Hepatocyte (in vitro differentiated cells): ENCODE data around the gene SLC39A11. TPM values are rescaled to one million over a fixed set of nuclear protein-coding genes. Genes with fewer than 3 reads are reported as not detected.

Source experiments
- DNase-seq: peaks from one replicate; pipeline ENCODE4 v3.0.0-alpha.2; 2016; ENCODE audit warnings: low spot score
- H2AFZ ChIP-seq: fragments of 200-600 bp; sonication (generic); 2 replicates; pipeline ENCODE4 v1.6.0; 2016; ENCODE audit warnings: antibody characterized with exemption, mild to moderate bottlenecking
- H3K27ac ChIP-seq: fragments of 200-600 bp; sonication (generic); 2 replicates; pipeline ENCODE4 v1.5.1; 2016; ENCODE audit warnings: mild to moderate bottlenecking
- H3K27me3 ChIP-seq: fragments of 200-600 bp; sonication (generic); 2 replicates; pipeline ENCODE4 v1.6.1; 2016
- H3K36me3 ChIP-seq: fragments of 200-600 bp; sonication (generic); replicated peaks from 2 replicates; pipeline ENCODE4 v1.5.1; 2016; ENCODE audit warnings: low read depth; ENCODE audit not compliant: insufficient read depth
- H3K4me1 ChIP-seq: fragments of 200-600 bp; sonication (generic); 2 replicates; pipeline ENCODE4 v1.5.1; 2016; ENCODE audit warnings: mild to moderate bottlenecking, moderate library complexity; ENCODE audit not compliant: insufficient read depth
- H3K4me2 ChIP-seq: fragments of 200-600 bp; sonication (generic); 2 replicates; pipeline ENCODE4 v1.6.0; 2016
- H3K4me3 ChIP-seq: fragments of 200-600 bp; sonication (generic); 2 replicates; pipeline ENCODE4 v1.5.1; 2016; ENCODE audit warnings: mild to moderate bottlenecking
- H3K79me2 ChIP-seq: fragments of 200-600 bp; sonication (generic); 2 replicates; pipeline ENCODE4 v1.6.0; 2017; ENCODE audit warnings: mild to moderate bottlenecking
- H3K9me2 ChIP-seq: fragments of 200-600 bp; sonication (generic); replicated peaks from 2 replicates; pipeline ENCODE4 v1.6.0; 2017; ENCODE audit warnings: mild to moderate bottlenecking; ENCODE audit not compliant: insufficient read depth
- H3K9me3 ChIP-seq: fragments of 200-600 bp; sonication (generic); 2 replicates; pipeline ENCODE4 v1.5.1; 2016; ENCODE audit warnings: low read depth, mild to moderate bottlenecking
- H4K20me1 ChIP-seq: fragments of 200-600 bp; sonication (generic); 2 replicates; pipeline ENCODE4 v1.6.0; 2016; ENCODE audit warnings: mild to moderate bottlenecking; ENCODE audit not compliant: insufficient read depth, poor library complexity, severe bottlenecking
- EZH2 ChIP-seq: fragments of 200-600 bp; sonication (generic); IDR thresholded peaks from 2 replicates; pipeline ENCODE4 v1.6.1; 2016; ENCODE audit warnings: antibody characterized with exemption, mild to moderate bottlenecking, borderline replicate concordance
- EZH2phosphoT487 ChIP-seq: fragments of 200-600 bp; sonication (generic); IDR thresholded peaks from one replicate; pipeline ENCODE4 v1.6.1; 2018; ENCODE audit warnings: antibody characterized with exemption, mild to moderate bottlenecking, low read depth, moderate library complexity; ENCODE audit not compliant: unreplicated experiment, severe bottlenecking
- WGBS: methylation state at CpG from one replicate; pipeline ENCODE4 v1.1.6; 2016; ENCODE audit warnings: low lambda C conversion rate; ENCODE audit errors: missing lambda C conversion rate; 5-methylcytosine and 5-hydroxymethylcytosine counted together
- polyA plus RNA-seq: library from polyadenylated mRNA; unstranded; fragments of >200 nt; fragmentation: Nextera tagmentation; extraction: Ambion mirVana; gene quantifications from 2 replicates; pipeline ENCODE4 v1.2.1, GENCODE V29; 2016
- total RNA-seq: library from RNA; depleted of rRNA; stranded (reverse); fragments of >200 nt; gene quantifications from 2 replicates; pipeline ENCODE4 v1.2.3, GENCODE V29; 2014
- TF ChIP-seq, protein P1 (sequence below): fragments of 200-600 bp; sonication (generic); IDR thresholded peaks from 2 replicates; pipeline ENCODE4 v1.5.1; 2016; ENCODE audit warnings: antibody characterized with exemption, mild to moderate bottlenecking; ENCODE audit not compliant: poor library complexity

The SLC39A11 gene
- total and polyA plus RNA-seq, 2 experiments from 2014 or later, result 37.7 to 39.1 TPM

DNA sequence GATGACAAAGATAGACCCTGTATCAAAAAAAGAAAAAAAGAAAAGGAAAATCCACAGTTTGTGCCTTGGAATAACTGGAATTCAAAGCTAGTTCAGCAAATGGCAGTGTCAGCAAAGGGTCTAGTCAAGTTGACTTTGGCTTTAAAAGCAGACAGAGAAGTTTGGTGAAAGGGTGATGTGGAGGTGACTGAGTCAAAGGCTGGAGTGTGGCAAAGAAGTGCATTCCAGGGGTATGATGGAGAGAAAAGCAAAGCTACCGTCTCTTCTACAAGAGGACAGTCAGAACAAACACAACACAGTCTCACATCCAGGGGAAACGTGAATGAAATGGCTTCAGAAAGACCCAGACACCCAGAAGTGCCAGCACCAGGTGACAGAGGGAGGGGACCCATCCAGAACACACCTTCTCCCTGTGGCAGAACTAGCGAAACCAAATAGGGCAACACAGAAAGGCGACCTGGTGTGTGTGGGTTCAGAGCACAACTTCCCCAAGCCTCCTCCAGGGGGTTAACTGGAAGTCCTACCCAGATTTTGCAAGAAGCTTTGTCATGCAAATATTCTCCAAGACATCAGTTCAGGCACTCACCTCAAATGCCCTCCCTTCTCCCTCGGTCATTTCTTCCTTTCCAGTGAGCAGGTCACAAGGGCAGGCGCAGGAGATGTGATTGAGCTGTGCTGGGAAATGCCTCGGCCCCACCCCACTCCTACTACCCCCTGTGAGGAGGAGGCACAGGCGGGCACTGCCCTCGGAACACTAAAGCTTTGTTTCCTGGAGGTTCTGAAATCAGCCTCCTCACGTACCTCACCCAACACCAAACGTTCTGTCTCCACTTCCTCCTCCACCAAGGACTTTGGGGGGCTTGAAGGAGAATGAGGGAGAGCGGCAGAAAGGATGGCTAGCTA, 489.7 kb downstream of the SLC39A11 start:
- Histone ChIP-seq H3K4me3 (no peak overlapping the region), H3K79me2 (no peaks in the 10 kb centered on the region), H3K36me3 (no peaks in the 10 kb centered on the region), H3K27ac (no peak overlapping the region), H2AFZ (no peak overlapping the region), H3K4me1 (no peaks in the 10 kb centered on the region), H4K20me1 (no peaks in the 10 kb centered on the region), H3K9me2 (no peaks in the 10 kb centered on the region), H3K27me3 (no peaks in the 10 kb centered on the region), H3K4me2 (no peak overlapping the region), H3K9me3 (no peaks in the 10 kb centered on the region)
- DNase-seq, result no peak
- WGBS, result 51% methylated on average over 12 of the region's 12 CpGs
- TF ChIP-seq EZH2phosphoT487, result no peak

- Histone ChIP-seq H3K79me2 (no peaks in the 10 kb centered on the region), H3K9me2 (no peaks in the 10 kb centered on the region), H3K4me2 (no peak overlapping the region), H3K9me3 (no peaks in the 10 kb centered on the region), H3K36me3 (no peaks in the 10 kb centered on the region), H3K27me3 (no peaks in the 10 kb centered on the region), H4K20me1 (no peaks in the 10 kb centered on the region), H2AFZ (no peak overlapping the region), H3K4me1 (no peaks in the 10 kb centered on the region), H3K27ac (no peak overlapping the region), H3K4me3 (no peak overlapping the region)
- 54% methylated on average over 4 of the region's 4 CpGs for WGBS
- TF ChIP-seq EZH2phosphoT487 (no peak), EZH2 (no peak)
- TF ChIP-seq, protein P1, sequence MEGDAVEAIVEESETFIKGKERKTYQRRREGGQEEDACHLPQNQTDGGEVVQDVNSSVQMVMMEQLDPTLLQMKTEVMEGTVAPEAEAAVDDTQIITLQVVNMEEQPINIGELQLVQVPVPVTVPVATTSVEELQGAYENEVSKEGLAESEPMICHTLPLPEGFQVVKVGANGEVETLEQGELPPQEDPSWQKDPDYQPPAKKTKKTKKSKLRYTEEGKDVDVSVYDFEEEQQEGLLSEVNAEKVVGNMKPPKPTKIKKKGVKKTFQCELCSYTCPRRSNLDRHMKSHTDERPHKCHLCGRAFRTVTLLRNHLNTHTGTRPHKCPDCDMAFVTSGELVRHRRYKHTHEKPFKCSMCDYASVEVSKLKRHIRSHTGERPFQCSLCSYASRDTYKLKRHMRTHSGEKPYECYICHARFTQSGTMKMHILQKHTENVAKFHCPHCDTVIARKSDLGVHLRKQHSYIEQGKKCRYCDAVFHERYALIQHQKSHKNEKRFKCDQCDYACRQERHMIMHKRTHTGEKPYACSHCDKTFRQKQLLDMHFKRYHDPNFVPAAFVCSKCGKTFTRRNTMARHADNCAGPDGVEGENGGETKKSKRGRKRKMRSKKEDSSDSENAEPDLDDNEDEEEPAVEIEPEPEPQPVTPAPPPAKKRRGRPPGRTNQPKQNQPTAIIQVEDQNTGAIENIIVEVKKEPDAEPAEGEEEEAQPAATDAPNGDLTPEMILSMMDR, result no peak
- DNase-seq, result no peak
Observed at GRCh38 chr17:72600934-72601333, 491.6 kb downstream of the SLC39A11 start.

GRCh38 chr17:72599891-72600290, 492.6 kb downstream of the SLC39A11 start:
- no peak overlapping the region for H2AFZ ChIP-seq
- H3K36me3 ChIP-seq, result no peaks in the 10 kb centered on the region
- H4K20me1 ChIP-seq, result no peaks in the 10 kb centered on the region
- H3K9me3 ChIP-seq, result no peaks in the 10 kb centered on the region
- no peaks in the 10 kb centered on the region for H3K9me2 ChIP-seq
- TF ChIP-seq EZH2phosphoT487 (no peak), EZH2 (no peak)
- TF ChIP-seq, protein P1, result no peak
- no peak overlapping the region for H3K27ac ChIP-seq
- no peak overlapping the region for H3K4me2 ChIP-seq
- no peaks in the 10 kb centered on the region for H3K27me3 ChIP-seq
- H3K79me2 ChIP-seq, result no peaks in the 10 kb centered on the region
- no peak overlapping the region for H3K4me3 ChIP-seq
- 90% methylated on average over 4 of the region's 4 CpGs for WGBS
- DNase-seq, result no peak
- no peaks in the 10 kb centered on the region for H3K4me1 ChIP-seq

- no peak overlapping the region for H3K4me2 ChIP-seq
- no peaks in the 10 kb centered on the region for H3K4me1 ChIP-seq
- no peaks in the 10 kb centered on the region for H3K79me2 ChIP-seq
- H2AFZ ChIP-seq, result no peak overlapping the region
- 74% methylated on average over 6 of the region's 6 CpGs for WGBS
- no peaks in the 10 kb centered on the region for H3K9me2 ChIP-seq
- DNase-seq, result no peak
- no peaks in the 10 kb centered on the region for H3K9me3 ChIP-seq
- H3K27me3 ChIP-seq, result no peaks in the 10 kb centered on the region
- TF ChIP-seq, protein P1, result no peak
- TF ChIP-seq EZH2, result no peak
- TF ChIP-seq EZH2phosphoT487, result no peak
- H3K27ac ChIP-seq, result no peak overlapping the region
- H3K4me3 ChIP-seq, result no peak overlapping the region
- no peaks in the 10 kb centered on the region for H4K20me1 ChIP-seq
- H3K36me3 ChIP-seq, result no peaks in the 10 kb centered on the region
Observed at GRCh38 chr17:72598695-72599094, 493.8 kb downstream of the SLC39A11 start.
